ENCODE measurements around the gene PSME1.

DNA sequence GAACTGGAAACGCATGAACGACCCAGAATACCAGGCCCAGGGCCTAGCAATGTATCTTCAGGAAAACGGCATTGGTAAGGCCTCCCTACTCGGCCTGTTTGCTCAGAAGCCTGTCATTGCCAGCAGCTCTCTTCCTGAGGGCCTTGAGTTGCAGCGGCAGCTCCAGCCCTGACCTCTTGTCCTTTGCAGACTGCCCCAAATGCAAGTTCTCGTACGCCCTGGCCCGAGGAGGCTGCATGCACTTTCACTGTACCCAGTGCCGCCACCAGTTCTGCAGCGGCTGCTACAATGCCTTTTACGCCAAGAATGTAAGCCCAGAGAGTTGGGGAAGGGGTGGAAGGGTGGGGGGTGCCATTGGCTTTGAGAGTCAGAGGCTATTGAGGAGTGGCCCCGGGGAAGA lies 21.3 kb downstream of the PSME1 start:
- TF ChIP-seq CTCF (IDR thresholded peaks at IDR 0.05) = no peak
- TF ChIP-seq POLR2A (IDR thresholded peaks at IDR 0.05) = no peak
